Right hindlimb (tissue), 1 donor: Measurements from ENCODE around the gene YPEL3.
"Not testable (repeated sequence)": the region's sequence is repeated elsewhere in the genome, so short reads cannot be mapped to it uniquely, and the experiment has no call there.

ENCODE experiments used
- DNase-seq: peaks from one replicate; pipeline ENCODE4 v3.0.0-alpha.2; 2018

Gene YPEL3, protein sequence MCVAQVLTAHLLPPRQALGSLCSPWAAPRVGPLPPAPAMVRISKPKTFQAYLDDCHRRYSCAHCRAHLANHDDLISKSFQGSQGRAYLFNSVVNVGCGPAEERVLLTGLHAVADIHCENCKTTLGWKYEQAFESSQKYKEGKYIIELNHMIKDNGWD

DNA sequence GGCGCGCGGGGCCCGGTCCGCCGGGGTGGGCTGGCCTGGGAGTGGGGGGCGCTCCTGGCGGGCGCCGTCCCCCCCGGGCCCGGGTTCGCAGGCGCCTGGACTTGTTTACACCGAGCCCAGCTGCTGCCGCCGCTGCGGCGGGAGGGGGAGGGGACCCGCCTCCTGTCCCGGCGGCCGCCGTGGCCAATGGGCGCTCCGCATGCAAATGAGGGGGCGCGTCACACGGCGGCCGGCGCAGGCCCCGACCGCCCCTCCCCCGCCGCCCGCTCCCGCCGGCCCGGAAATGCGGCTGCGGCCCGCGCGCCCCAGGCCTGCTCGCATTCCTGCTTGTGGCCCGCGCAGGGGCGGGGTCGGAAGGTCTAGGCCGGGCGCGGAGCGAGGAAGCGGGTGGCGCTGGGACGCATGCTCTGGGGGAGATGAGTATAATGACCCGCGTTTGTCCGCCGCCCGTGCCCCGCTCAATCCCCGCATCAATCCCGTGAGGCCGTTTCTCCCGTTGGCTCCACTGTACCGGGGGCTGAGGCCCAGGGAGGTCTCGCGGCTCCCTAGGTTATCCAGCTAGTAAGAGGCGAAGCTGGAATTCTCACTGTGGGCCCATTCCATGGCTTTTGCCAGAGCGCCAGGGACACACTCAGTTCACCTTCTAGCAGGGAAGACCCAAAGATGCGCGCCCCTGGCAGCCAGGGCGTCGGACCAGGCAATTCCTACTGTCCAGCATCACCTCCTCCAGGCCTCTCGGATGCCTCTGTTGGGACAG is at the start of gene YPEL3:
Gene YPEL3, minus strand, starts transcription at position 109 of the 757 bp plus-strand sequence. CDS start 731 bp downstream, outside the sequence.
- DNase-seq: peak; percentile 95

- DNase-seq: no peak
Measured at GRCh38 chr16:30145657-30146056, 49.6 kb upstream of the YPEL3 start.

- no peak for DNase-seq
Measured at GRCh38 chr16:30144917-30145316, 48.9 kb upstream of the YPEL3 start.

DNA sequence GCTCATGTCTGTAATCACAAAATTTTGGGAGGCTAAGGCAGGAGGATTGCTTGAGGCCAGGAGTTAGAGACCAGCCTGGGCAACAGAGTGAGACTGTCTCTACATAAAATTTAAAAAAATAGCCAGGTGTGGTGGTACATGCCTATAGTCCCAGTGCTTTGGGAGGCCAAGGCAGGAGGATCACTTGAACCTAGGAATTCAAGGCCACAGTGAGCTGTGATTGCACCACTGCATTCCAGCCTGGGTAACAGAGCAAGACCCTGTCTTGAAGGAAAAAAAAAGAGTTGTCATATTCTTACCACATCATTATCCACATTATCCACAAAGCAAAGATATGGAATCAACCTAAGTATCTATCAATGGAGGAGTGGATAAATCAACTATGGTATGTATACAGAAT is 48.0 kb upstream of the YPEL3 start:
- no peak for DNase-seq

GRCh38 chr16:30143347-30143702 is 47.3 kb upstream of the YPEL3 start:
- DNase-seq: no peak

GRCh38 chr16:30142672-30143346 is 46.8 kb upstream of the YPEL3 start:
- no peak for DNase-seq

DNA sequence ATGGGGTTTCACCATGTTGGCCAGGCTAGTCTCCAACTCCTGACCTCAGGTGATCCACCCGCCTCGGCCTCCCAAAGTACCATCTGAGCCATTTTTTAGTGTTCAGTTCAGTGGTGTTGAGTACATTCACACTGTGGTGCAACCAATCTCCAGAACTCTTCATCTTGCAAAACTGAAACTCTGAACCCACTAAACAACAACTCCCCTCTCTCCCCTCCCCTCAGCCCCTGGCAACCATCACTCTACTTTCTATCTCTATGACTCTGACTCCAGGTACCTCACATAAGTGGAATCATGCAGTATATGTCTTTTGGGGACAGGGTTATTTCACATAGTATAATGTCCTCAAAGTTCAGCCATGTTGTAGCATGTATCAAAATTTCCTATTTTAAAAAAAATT is 45.7 kb upstream of the YPEL3 start:
- no peak for DNase-seq

DNA sequence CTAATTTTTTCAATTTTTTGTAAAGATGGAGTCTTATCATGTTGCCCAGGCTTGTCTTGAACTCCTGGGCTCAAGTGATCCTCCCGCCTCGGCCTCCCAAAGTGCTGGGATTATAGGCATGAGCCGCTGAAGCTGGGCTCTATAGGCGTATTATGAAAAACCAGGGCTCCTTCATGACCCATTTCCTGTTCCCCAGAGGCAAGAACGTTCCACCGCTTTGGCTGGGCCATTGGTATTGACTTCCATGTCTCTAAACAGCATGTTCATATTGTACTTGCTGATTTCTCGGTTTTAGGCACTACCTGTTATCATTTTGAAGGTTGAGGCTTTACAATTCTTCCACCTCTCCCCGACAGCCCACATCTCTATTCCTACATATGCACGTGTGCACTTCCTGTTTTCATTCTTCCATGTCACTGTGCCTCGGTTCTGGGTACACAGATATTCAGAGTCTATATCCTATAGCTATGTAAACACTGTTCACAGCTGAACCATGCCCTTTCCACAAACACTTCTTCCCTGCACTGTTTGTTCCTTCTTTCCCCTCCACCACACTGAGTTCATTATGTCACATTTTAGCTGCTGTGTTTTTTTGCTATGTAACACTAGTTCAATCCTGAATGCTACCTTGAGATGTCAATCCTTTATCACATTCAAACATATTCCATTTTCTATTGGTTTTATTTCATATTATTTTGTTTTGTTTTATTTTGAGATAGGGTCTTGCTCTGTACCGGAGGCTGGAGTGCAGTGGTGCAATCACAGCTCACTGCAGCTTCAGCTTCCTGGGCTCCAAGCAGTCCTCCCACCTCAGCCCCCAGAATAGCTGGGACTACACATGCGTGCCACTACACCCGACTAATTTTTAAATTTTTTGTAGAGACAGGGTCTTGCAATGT is 43.8 kb upstream of the YPEL3 start:
- DNase-seq: no peak

GRCh38 chr16:30137897-30138296 is 41.9 kb upstream of the YPEL3 start:
- no peak for DNase-seq

GRCh38 chr16:30136971-30137605 is 41.1 kb upstream of the YPEL3 start:
- no peak for DNase-seq

- no peak for DNase-seq
Measured at GRCh38 chr16:30132591-30132990, 36.6 kb upstream of the YPEL3 start.

DNA sequence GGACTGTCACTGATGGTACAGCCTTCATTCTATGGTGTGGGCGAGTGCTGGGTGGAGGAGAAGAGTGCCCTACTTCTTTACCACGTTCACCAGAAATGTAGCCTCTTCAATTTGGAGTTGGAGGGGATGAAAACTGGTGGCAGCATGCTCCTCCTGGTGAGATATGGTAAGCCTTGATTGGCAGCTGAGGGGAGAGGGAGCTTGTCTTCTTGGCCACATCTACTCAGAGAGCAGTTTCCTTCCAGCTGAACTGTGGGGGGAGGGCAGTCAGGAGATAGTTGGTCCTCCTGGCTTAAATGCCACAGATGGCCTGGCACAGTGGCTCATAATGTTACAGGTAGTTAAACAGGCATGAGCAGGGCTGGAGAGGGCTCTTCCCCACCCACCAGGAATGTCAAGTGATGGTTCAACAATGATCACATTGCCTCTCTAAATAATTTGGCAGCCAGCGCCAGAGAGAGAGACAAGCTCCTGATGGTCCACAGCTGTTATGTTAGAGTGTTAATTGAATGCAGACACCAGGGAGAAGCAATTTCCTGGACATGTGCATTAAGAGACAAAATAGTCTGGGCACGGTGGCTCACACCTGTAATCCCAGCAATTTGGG is 36.0 kb upstream of the YPEL3 start:
- DNase-seq: no peak

GRCh38 chr16:30127993-30128392 is 32.0 kb upstream of the YPEL3 start:
- DNase-seq: no peak

DNA sequence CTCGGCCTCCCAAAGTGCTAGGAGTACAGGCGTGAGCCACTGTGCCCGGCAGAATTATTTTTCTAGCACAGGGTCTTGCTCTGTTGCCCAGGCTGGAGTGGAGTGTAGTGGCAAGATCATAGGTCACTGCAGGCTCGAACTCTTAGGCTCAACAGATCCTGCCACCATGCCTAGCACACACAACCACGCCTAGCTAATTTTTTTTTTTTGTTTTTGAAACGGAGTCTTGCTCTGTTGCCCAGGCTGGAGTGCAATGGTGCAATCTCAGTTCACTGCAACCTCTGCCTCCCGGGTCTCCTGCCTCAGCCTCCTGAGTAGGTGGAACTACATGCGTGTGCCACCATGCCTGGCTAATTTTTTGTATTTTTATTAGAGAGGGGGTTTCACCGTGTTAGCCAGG is 29.7 kb upstream of the YPEL3 start:
- DNase-seq: not testable (repeated sequence)

DNA sequence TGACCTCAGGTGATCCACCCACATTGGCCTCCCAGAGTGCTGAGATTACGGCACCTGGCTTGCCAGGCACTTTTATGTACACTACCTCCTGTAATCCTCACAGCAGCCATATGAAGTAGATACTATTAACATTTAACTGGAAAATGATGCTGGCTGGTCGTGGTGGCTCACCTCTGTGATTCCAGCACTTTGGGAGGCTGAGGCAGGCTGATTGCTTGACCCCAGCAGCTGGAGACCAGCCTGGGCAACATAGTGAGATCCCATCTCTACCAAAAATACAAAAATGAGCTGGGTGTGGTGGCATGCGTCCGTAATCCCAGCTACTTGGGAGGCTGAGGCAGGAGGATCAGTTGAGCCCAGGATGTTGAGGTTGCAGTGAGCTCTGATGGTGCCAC is 29.0 kb upstream of the YPEL3 start:
- no peak for DNase-seq

DNA sequence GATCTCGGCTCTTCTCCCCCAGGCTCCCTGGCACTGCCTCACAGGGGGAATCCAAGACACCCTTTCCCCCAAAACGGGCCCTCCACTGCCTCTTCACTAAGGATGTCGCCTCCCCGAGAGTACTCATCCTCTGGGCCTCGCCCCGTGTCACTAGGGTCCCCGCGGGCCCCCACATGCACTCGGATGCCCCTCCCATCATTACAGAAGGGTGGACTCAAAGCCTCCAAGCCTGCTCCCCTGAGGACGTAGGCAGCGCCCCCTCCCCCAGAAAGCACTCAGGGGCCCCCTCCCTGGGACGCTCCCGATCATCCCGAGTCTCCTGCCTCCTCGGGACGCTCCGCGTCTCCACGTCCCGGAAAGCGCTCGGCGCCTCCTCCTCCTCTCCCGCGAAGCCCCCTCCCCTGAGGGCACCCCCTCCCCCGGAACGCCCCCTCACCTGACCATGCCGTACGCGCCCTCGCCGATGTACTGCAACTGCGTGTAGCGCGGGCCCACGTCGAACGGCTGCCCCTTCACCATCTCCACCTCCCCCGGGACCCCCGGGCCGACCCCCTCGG is 26.7 kb upstream of the YPEL3 start:
- DNase-seq: no peak

GRCh38 chr16:30121741-30122571 is 25.9 kb upstream of the YPEL3 start:
- DNase-seq: peak; percentile 72

DNA sequence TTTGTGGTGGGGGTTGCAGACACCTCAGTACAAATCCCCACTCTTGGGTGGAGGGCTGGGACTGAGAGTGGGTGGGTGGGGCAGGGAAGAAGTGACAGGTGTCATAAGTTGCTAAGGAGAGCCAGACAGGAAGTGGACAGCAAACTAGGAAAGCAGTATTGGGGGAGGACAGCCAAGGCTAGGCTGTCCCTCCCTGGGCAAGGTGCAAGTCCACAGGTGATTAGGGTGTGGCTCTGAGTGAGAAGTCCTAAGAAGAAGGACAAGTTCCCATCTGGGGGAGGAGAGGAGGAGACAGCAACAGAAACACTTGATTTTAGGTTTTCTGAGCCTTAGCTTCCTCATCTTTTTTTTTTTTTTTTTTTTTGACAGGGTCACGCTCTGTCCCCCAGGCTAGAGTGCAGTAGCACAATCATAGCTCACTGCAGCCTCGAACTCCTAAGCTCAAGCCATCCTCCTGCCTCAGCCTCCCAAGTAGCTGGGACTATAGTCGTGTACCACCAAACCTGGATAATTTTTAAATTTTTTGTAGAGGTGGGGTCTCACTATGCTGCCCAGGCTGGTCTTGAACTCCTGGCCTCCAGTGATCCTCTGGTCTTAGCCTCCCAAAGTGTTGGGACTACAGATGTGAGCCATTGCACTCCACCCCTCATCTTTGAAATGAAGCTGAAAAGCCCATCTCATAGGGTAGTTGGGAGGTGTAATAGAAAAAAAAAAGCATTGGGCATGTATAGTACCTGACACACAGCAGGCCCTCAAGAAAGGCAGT is 24.5 kb upstream of the YPEL3 start:
- no peak for DNase-seq

GRCh38 chr16:30119428-30119827 is 23.4 kb upstream of the YPEL3 start:
- DNase-seq: no peak

GRCh38 chr16:30117768-30118167 is 21.8 kb upstream of the YPEL3 start:
- no peak for DNase-seq
